HCT116 (cell line): Measurements from ENCODE around the gene TAMALIN.

Experiments
- POLR2AphosphoS5 ChIP-seq: IDR thresholded peaks from 2 replicates; pipeline ENCODE4 v1.6.1; 2011; ENCODE audit warnings: mild to moderate bottlenecking, low read depth, low read length, moderate library complexity
- RAD21 ChIP-seq: IDR thresholded peaks from 2 replicates; pipeline ENCODE4 v1.6.1; 2012; ENCODE audit warnings: low read depth, mild to moderate bottlenecking

- TF ChIP-seq RAD21 = no peak
- no peak for TF ChIP-seq POLR2AphosphoS5
Measured at GRCh38 chr12:52042706-52043385, 36.1 kb downstream of the TAMALIN start.
